Body of pancreas (tissue), 4 donors: ENCODE measurements around the gene DCTN2. TPM values are rescaled to one million over a fixed set of nuclear protein-coding genes. Genes with fewer than 3 reads are reported as not detected.

Experiments used
- ATAC-seq: fragments of 150-250 bp; one replicate; pipeline ENCODE4 v1.9.1; 2016
- DNase-seq, 4 donors: peaks; one replicate each; pipeline ENCODE4 v3.0.0-alpha.2; 2019
- H3K27ac ChIP-seq, 4 donors: fragments of 200-600 bp; sonication (generic); 1 replicate in 3 of 4; 2 replicates in 1 of 4; pipeline versions ENCODE4 v1.5.1 to v1.6.1; 2016 to 2019; ENCODE audit warnings: mild to moderate bottlenecking in 1 of 4, mixed read lengths in 1 of 4, moderate library complexity in 1 of 4
- H3K27me3 ChIP-seq, 2 donors: fragments of 200-600 bp; sonication (generic); one replicate each; pipeline ENCODE4 v1.6.0; 2016; ENCODE audit warnings: mild to moderate bottlenecking in 1 of 2
- H3K36me3 ChIP-seq, 2 donors: fragments of 200-600 bp; sonication (generic); replicated peaks in 1 of 2; 2 replicates each; pipeline ENCODE4 v1.5.1; 2016; ENCODE audit warnings: low read depth in 2 of 2; ENCODE audit not compliant: insufficient read depth in 1 of 2
- H3K4me1 ChIP-seq: fragments of 200-600 bp; sonication (generic); one replicate; pipeline ENCODE4 v1.6.0; 2016
- H3K4me3 ChIP-seq, 2 donors: fragments of 200-600 bp; sonication (generic); 1 replicate in 1 of 2; 2 replicates in 1 of 2; pipeline ENCODE4 v1.5.1; 2016 to 2019
- H3K9me3 ChIP-seq, 3 donors: fragments of 200-600 bp; sonication (generic); 1 replicate in 2 of 3; 2 replicates in 1 of 3; pipeline ENCODE4 v1.5.1; 2016
- POLR2A ChIP-seq, 3 donors: fragments of 450-650 bp; IDR thresholded peaks; one replicate each; pipeline ENCODE4 v1.6.1; 2016; ENCODE audit warnings: antibody characterized with exemption in 3 of 3, mild to moderate bottlenecking in 2 of 3
- WGBS, 2 donors: methylation state at CpG; one replicate each; pipeline ENCODE4 v1.1.5; 2017; 5-methylcytosine and 5-hydroxymethylcytosine counted together
- intact Hi-C: fragments of 100-400 bp; cut with DNase I; formaldehyde crosslinking; loops from one replicate; pipeline ENCODE4 v1.15.1; 2023
- microRNA counts, 2 donors: library from miRNA; unstranded; fragments of <30 nt; microRNA quantifications; one replicate each; lab custom pipeline; 2017
- microRNA-seq, 2 donors: library from miRNA; unstranded; fragments of <30 nt; microRNA quantifications; one replicate each; pipeline ENCODE4, GENCODE V29; 2016; ENCODE audit warnings: borderline number of aligned reads in 2 of 2, borderline replicate concordance in 2 of 2
- small RNA-seq: library from RNA; depleted of rRNA; stranded (forward); fragments of <200 nt; gene quantifications from one replicate; pipeline ENCODE3, GENCODE V24; 2016
- total RNA-seq, 2 donors: library from RNA; depleted of rRNA; stranded (reverse); fragments of >200 nt; gene quantifications; one replicate each; pipeline ENCODE4 v1.1.0, GENCODE V29; 2016
- TF ChIP-seq, protein P1 (sequence below), 7 experiments: fragments of 450-650 bp in 4 of 7; fragments of 200-600 bp in 3 of 7; sonication (generic) in 3 of 7; IDR thresholded peaks; one replicate each; pipeline ENCODE4 v1.5.1; 2016 to 2019; ENCODE audit warnings: antibody characterized with exemption in 7 of 7

The DCTN2 gene
- total RNA-seq, 2 donors from 2014 or later, result 80.1 to 89.2 TPM

DNA sequence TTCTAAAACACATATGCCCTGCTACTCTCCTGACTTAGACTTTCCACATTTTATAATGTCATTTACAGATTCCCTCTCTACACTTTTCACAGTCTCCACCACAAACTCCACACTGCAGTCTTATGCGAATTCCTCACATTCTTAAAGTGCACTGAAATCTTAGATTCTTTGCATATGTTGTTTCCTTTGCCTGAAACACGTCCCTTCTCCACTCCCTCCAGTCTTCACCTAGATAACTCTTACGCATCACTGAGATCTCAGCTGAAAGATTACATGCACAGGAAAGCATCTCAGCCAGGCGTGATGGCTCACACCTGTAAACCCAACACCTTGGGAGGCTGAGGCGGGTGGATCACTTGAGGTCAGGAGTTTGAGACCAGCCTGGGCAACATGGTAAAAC is 63.5 kb downstream of the DCTN2 start:
- no peaks in the 10 kb centered on the region for H3K27me3 ChIP-seq
- intact Hi-C loops, result no loop called here
- ATAC-seq, result no peak
- H3K9me3 ChIP-seq, result no peaks in the 10 kb centered on the region
- H3K27ac ChIP-seq, result no peak overlapping the region
- no peak for DNase-seq
- peaks cover 5% of the 10 kb centered on the region for H3K4me1 ChIP-seq
- 54 to 66% methylated on average over 5 of the region's 5 CpGs for WGBS, 2 donors
- no peak overlapping the region for H3K4me3 ChIP-seq
- TF ChIP-seq POLR2A (IDR thresholded peaks at IDR 0.05), result no peak
- TF ChIP-seq, protein P1, sequence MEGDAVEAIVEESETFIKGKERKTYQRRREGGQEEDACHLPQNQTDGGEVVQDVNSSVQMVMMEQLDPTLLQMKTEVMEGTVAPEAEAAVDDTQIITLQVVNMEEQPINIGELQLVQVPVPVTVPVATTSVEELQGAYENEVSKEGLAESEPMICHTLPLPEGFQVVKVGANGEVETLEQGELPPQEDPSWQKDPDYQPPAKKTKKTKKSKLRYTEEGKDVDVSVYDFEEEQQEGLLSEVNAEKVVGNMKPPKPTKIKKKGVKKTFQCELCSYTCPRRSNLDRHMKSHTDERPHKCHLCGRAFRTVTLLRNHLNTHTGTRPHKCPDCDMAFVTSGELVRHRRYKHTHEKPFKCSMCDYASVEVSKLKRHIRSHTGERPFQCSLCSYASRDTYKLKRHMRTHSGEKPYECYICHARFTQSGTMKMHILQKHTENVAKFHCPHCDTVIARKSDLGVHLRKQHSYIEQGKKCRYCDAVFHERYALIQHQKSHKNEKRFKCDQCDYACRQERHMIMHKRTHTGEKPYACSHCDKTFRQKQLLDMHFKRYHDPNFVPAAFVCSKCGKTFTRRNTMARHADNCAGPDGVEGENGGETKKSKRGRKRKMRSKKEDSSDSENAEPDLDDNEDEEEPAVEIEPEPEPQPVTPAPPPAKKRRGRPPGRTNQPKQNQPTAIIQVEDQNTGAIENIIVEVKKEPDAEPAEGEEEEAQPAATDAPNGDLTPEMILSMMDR (IDR thresholded peaks at IDR 0.05), result no peak
- H3K36me3 ChIP-seq, result no peaks in the 10 kb centered on the region

DNA sequence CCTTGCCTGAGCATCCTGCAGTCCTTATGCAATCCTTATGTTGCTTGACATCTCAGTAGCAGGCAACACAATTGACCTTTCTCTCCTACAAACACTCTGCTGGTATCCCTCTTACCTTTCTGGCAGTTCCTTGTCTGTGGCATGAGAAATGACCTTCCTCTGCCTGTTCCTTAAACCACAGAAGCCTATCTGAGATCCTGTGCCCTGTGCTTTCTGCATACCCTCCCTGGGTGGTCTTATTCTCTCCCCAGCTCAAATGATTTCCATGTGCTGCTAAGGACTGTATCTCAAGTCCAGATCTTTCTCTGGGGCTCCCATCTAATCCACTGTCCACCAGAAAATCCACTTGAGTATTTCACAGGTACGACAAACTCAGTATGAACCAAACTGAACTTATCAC is 65.3 kb downstream of the DCTN2 start:
- Histone ChIP-seq H3K27me3 (peaks cover 0 to 2% of the 10 kb centered on the region in 2 donors), H3K9me3 (no peaks in the 10 kb centered on the region), H3K27ac (no peak overlapping the region), H3K36me3 (no peaks in the 10 kb centered on the region), H3K4me1 (no peaks in the 10 kb centered on the region), H3K4me3 (no peak overlapping the region)
- ATAC-seq (no peak), DNase-seq (no peak)
- intact Hi-C loops, result no loop called here
- TF ChIP-seq, protein P1 (IDR thresholded peaks at IDR 0.05), result no peak
- no peak for TF ChIP-seq POLR2A (IDR thresholded peaks at IDR 0.05)
- 61 to 72% methylated on average over 1 of the region's 1 CpG for WGBS, 2 donors

MicroRNA genes within 50 kb of the gene (microRNA counts, 767-probe panel; counts per million panel counts)
- microRNA hsa-miR-616-3p (lab: Ali Mortazavi, UCI), result 0 to 736 counts per million in 2 donors

Small RNA genes lying within 50 kb of the gene (microRNA-seq; reads per million reads assigned to microRNA genes)
- gene MIR616, result 0.47 to 1.3 reads per million in 2 donors
- gene MIR6758, result 0.47 to 0.90 reads per million in 2 donors

Small RNA genes lying within 50 kb of the gene (small RNA-seq; reads per million reads assigned to genes)
- not detected for gene MIR616

Other genes with a start within 250 kb of the DCTN2 start
- 10 to 100 TPM; 16.1 to 41.9 TPM for gene R3HDM2, start 116.1 kb downstream of the DCTN2 start, total RNA-seq
- not detected for gene INHBC, start 112.4 kb downstream of the DCTN2 start, total RNA-seq
- not detected for gene INHBE, start 91.9 kb downstream of the DCTN2 start, total RNA-seq
- gene GLI1, start 87.4 kb downstream of the DCTN2 start, total RNA-seq, result 1 to 10 TPM in 1 of 2 donors, not detected in 1; 1.0 TPM
- 10 to 100 TPM in 1 of 2 donors, not detected in 1; 18.9 TPM for gene ARHGAP9, start 67.3 kb downstream of the DCTN2 start, total RNA-seq
- 100 to 1,000 TPM in 1 of 2 donors, 10 to 100 TPM in 1; 61.7 to 103 TPM for gene MARS1, start 59.1 kb downstream of the DCTN2 start, total RNA-seq
- 10 to 100 TPM in 1 of 2 donors, 1 to 10 TPM in 1; 7.3 to 12.7 TPM for gene DDIT3, start 26.7 kb downstream of the DCTN2 start, total RNA-seq
- gene MBD6, start 24.4 kb downstream of the DCTN2 start, total RNA-seq, result 10 to 100 TPM; 22.7 to 30.6 TPM
- 1 to 10 TPM in 1 of 2 donors, under 1 TPM in 1; 0.33 to 1.3 TPM for gene KIF5A, start 2.9 kb upstream of the DCTN2 start, total RNA-seq
- 10 to 100 TPM; 12.2 to 48.0 TPM for gene PIP4K2C, start 44.0 kb upstream of the DCTN2 start, total RNA-seq
- 10 to 100 TPM in 1 of 2 donors, 1 to 10 TPM in 1; 4.6 to 12.2 TPM for gene DTX3, start 57.6 kb upstream of the DCTN2 start, total RNA-seq
- 10 to 100 TPM; 10.1 to 10.9 TPM for gene ARHGEF25, start 64.2 kb upstream of the DCTN2 start, total RNA-seq
- under 1 TPM in 1 of 2 donors, not detected in 1; 0.78 TPM for gene B4GALNT1, start 86.0 kb upstream of the DCTN2 start, total RNA-seq
- gene OS9, start 146.9 kb upstream of the DCTN2 start, total RNA-seq, result 100 to 1,000 TPM; 167 to 213 TPM
- 1 to 10 TPM in 1 of 2 donors, under 1 TPM in 1; 0.33 to 1.0 TPM for gene AGAP2, start 191.6 kb upstream of the DCTN2 start, total RNA-seq
- 10 to 100 TPM; 33.7 to 36.9 TPM for gene TSPAN31, start 197.8 kb upstream of the DCTN2 start, total RNA-seq
- 10 to 100 TPM; 27.0 to 81.2 TPM for gene CDK4, start 205.1 kb upstream of the DCTN2 start, total RNA-seq
- gene MARCHF9, start 207.9 kb upstream of the DCTN2 start, total RNA-seq, result 1 to 10 TPM; 5.2 to 9.9 TPM
- gene CYP27B1, start 219.9 kb upstream of the DCTN2 start, total RNA-seq, result 1 to 10 TPM; 2.6 to 3.6 TPM
- gene METTL1, start 224.9 kb upstream of the DCTN2 start, total RNA-seq, result 10 to 100 TPM; 16.1 to 23.1 TPM
- 10 to 100 TPM; 11.2 to 15.0 TPM for gene EEF1AKMT3, start 225.4 kb upstream of the DCTN2 start, total RNA-seq
- gene TSFM, start 235.6 kb upstream of the DCTN2 start, total RNA-seq, result 10 to 100 TPM in 1 of 2 donors, 1 to 10 TPM in 1; 9.2 to 18.4 TPM